Fibroblast of the aortic adventitia (primary cell): ENCODE results near the gene FFAR2. TPM values are rescaled to one million over a fixed set of nuclear protein-coding genes. Genes with fewer than 3 reads are reported as not detected.
"Not testable (repeated sequence)": the region's sequence is repeated elsewhere in the genome, so short reads cannot be mapped to it uniquely, and the experiment has no call there.

Experiments
- DNase-seq: peaks from one replicate; pipeline ENCODE4 v3.0.0-alpha.2; 2010; ENCODE audit warnings: low read depth
- H3K4me3 ChIP-seq: 2 replicates; pipeline ENCODE4 v1.5.1; 2011; ENCODE audit warnings: low read depth, mild to moderate bottlenecking, control low read depth, low read length, moderate library complexity
- CTCF ChIP-seq: IDR thresholded peaks from 2 replicates; pipeline ENCODE4 v1.5.1; 2011; ENCODE audit warnings: mild to moderate bottlenecking, low read length, control low read depth, inconsistent platforms; ENCODE audit not compliant: insufficient read depth
- total RNA-seq: library from RNA; depleted of rRNA; stranded (reverse); fragments of >200 nt; gene quantifications from 2 replicates; pipeline ENCODE4 v1.2.3, GENCODE V29; 2012; ENCODE audit warnings: low replicate concordance

The FFAR2 gene
- not detected in 2 replicates for total RNA-seq

- no peak within 1 kb of the TSS for H3K4me3 ChIP-seq
- TF ChIP-seq CTCF = no peak
- no peak for DNase-seq
Measured at GRCh38 chr19:35447606-35448469, at the start of gene FFAR2. Gene FFAR2, plus strand, starts transcription at chr19:35448257. Its CDS starts 1,458 bp downstream, at chr19:35449715.

GRCh38 chr19:35398570-35398969, 49.5 kb upstream of the FFAR2 start:
- TF ChIP-seq CTCF = no peak
- no peak overlapping the region for H3K4me3 ChIP-seq
- no peak for DNase-seq

GRCh38 chr19:35399231-35399630, 48.8 kb upstream of the FFAR2 start:
- DNase-seq = no peak
- TF ChIP-seq CTCF = no peak
- H3K4me3 ChIP-seq = no peak overlapping the region

- H3K4me3 ChIP-seq = no peak overlapping the region
- no peak for DNase-seq
- no peak for TF ChIP-seq CTCF
Measured at GRCh38 chr19:35399948-35400772, 47.9 kb upstream of the FFAR2 start.

GRCh38 chr19:35400773-35401100, 47.3 kb upstream of the FFAR2 start:
- no peak for DNase-seq
- TF ChIP-seq CTCF = no peak
- no peak overlapping the region for H3K4me3 ChIP-seq

GRCh38 chr19:35401416-35401815, 46.6 kb upstream of the FFAR2 start:
- H3K4me3 ChIP-seq, DNase-seq: not testable (repeated sequence)

GRCh38 chr19:35403116-35403760, 44.8 kb upstream of the FFAR2 start:
- DNase-seq = no peak
- H3K4me3 ChIP-seq = no peak overlapping the region
- TF ChIP-seq CTCF = no peak
